Uterus (tissue), 2 donors: Measurements from ENCODE around the gene ACSS2.

Source experiments
- CTCF ChIP-seq, 4 experiments: fragments of 200-600 bp in 2 of 4; fragments of 450-650 bp in 2 of 4; sonication (generic) in 2 of 4; IDR thresholded peaks; one replicate each; pipeline ENCODE4 v1.5.1; 2016 to 2019; ENCODE audit warnings: antibody characterized with exemption in 4 of 4, mild to moderate bottlenecking in 2 of 4, moderate library complexity in 1 of 4
- POLR2A ChIP-seq, 2 donors: fragments of 450-650 bp; IDR thresholded peaks; one replicate each; pipeline ENCODE4 v1.6.1; 2016; ENCODE audit warnings: antibody characterized with exemption in 2 of 2, mild to moderate bottlenecking in 1 of 2, moderate library complexity in 1 of 2

- TF ChIP-seq POLR2A (IDR thresholded peaks at IDR 0.05) (no peak), CTCF (IDR thresholded peaks at IDR 0.05) (no peak)
Measured at GRCh38 chr20:34829191-34829590, 47.2 kb upstream of the ACSS2 start.
